ENCODE data around the gene COQ10B.
"Not testable (repeated sequence)": the region's sequence is repeated elsewhere in the genome, so short reads cannot be mapped to it uniquely, and the experiment has no call there.

The COQ10B gene

DNA sequence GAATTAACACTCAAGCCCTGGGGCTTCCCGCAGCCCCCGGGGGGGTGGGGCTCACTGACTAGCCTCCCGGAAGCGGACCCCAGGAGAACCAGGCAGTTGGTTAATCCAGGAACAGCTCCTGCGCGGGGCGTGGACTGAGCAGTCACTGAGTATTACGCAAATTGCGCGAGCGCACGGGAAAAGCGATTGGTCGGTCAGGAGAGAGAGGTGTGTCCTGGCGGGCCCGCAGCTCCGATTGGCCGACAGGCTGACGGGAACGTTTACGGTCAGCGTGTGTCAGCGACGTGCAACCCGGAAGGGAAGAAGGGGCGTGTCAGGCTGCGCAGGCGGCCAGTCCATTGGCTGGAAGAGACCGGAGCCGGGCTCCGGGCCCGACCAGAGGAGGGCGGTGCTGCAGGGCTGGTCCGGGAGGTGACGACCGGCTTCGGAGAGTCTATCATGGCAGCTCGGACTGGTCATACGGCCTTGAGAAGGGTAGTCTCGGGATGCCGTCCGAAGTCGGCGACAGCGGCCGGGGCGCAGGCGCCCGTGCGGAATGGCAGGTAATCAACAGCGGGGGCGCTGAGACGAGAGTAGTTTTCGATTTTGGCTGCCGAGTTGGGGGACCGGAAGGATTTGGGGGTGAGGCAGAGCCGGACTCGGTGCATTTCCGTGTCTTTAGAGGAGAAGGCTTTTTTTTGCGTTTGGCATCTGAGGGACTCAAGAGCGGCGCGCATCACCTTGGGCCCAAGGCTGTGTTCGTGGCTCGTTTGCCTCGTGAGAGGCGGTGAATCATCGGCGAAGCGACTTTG lies at the start of gene COQ10B:
Gene COQ10B (plus strand): TSS at position 430 of the 791 bp plus-strand sequence. CDS start 9 bp downstream, at position 439.
- DNase-seq, result peak; percentile 96 to 97

DNA sequence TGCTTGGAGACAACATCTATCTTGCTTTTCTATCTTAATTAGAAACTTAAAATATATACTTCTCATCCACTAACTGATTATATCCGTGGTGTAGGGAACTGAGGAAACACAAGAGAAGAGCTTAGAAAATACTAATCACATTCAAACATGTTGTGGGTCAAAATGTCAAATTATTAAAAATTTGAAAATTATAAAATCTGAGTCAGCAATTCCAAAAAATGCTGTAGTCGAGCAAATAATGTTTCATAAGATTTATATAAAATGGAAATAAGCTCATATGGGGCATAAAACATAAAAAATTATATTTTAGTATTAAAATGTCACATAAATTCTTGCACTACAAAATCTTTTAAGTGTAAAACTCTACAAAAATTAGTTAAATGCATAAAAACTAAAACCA lies 47.8 kb upstream of the COQ10B start:
- DNase-seq, result no peak

DNA sequence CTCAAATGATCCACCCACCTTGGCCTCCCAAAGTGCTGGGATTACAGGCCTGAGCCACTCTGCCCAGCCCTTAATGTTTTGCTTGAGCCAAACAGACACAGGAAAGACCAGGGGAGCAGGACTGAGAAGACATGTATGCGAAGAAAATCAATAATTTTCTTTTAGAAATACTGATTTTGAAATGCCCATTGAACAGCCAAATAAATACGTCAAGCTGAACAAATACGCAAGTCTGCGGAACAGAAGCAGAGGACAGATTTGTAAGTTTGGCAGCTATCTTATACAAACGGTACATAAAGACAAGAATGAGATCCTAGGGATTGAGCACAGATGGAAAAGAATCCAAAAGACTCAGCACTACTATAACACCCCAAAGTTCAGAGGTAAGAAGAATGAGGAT lies 39.3 kb upstream of the COQ10B start:
- DNase-seq, result no peak

GRCh38 chr2:197414515-197414914 lies 38.8 kb upstream of the COQ10B start:
- DNase-seq, result no peak

DNA sequence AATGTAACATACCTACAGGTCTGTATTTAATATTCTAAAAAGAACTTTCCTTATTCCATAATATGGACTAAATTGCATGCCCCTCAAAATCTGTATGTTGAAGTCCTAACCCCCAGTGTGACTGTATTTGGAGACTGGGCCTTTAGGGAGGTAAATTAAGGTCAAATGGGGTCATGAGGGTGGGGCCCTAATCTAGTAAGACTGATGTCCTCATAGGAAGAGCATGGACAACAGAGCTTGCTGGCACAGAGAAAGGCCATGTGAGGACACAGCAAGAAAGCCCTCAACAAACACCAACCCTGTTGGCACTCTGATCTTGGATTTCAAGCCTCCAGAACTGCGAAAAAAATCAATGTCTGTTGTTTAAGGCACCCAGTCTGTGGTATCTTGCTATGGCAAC lies 37.1 kb upstream of the COQ10B start:
- no peak for DNase-seq

DNA sequence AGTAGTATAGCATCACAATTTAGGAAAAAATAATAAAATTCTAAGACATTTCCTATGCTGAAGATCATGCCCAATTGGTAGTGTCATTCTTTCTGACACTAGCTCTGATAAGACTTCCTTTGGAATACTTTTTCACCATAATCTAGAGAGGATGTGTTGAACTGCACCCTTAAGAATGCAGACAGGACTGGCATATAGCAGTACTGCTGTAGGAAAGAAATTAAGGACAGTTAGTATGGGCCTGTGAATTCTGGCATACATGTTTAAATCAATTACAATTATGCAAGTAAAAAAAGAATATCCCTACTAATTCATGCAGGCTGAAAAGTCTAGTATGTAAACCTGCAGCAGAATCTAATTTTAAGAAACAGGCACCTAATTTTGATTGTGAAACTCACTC lies 33.9 kb upstream of the COQ10B start:
- no peak for DNase-seq

DNA sequence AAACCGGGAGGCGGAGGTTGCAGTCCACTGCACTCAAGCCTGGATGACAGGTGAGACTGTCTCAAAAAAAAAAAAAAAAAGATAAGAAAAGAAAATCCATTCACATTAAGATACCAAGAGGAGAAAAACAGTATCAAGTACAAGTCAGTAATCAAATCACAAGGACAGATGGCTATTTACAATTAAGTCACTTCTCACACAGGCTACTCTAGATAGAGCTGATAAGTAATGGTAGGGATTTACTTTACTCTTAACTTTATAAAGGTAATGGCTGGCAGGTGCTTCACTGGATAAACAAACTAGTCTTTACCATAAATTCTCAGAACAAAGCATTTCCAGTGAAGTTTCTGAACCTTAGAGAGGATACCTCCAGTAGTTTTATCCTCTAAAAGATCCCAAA lies 30.0 kb upstream of the COQ10B start:
- no peak for DNase-seq

DNA sequence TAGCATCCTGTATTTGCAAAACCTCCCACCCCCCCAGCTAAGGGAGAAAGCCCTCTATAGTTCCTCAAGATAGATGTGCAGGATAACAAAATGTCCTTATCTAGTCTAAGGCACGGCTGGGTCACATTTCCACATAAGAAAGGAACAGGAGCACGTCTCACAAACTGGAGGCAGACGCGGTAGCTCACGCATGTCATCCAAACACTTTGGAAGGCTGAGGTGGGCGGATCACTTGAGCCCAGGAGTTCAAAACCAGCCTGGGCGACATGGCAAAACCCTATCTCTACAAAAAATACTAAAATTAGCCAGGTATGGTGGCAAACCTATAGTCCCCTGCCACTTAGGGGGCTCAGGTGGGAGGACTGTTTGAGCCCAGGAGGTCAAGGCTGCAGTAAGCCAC lies 27.8 kb upstream of the COQ10B start:
- DNase-seq, result no peak

DNA sequence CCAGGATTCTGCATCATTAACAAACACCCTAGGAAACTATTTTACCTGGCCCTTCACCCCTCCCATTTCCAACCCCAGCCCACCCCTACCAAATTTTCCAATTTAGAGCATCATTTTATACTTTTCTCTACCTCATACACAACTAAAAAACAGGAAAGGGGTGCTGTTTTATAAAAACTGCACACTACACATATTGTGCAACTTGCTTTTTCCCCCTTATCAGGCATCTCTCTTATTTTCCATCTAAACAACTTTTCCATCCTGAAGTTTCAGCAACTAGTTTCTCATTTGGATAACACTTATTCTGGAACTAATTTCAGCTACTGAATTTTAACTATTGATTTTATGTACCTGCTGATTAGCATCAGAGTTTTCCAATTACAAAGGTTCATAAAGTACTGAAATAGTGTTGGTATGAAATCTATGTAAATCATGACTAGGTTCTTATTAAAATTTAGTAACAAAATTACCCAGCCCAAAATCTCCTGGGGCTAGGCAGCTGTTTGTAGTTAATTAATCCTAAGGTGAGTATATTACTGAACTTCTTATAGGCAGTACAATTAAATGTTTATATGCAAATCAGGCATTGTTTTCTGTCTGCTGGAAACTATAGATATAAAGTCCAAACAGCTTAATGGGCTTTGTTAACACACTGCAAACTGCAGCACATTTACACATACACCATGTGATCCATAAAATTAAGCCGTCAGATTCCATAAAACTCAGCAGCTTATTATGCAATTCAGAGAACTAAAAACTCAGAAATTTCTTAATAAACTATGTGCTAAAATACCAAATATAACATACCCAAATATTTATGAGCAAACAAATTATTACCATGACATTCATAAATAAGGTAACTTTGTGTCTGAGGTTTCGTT lies 26.4 kb upstream of the COQ10B start:
- DNase-seq, result no peak

DNA sequence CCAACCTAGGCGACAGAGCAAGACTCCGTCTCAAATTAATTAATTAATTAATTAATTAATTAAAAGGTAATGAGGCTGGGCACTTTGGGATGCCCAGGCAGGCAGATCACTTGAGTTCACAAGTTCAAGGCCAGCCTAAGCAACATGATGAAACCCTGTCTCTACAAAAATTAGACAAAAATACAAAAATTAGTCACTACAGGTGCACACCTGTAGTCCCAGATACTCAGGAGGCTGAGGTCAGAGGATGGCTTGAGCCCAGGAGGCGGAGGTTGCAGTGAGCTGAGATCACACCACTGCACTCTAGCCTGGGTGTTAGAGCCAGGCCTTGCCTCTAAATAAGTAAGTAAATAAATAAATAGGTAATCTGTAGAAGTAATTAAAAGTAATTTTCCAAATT lies 25.4 kb upstream of the COQ10B start:
- DNase-seq, result no peak

- DNase-seq, result no peak
Measured at GRCh38 chr2:197431858-197432257, 21.5 kb upstream of the COQ10B start.

GRCh38 chr2:197432527-197432926 lies 20.8 kb upstream of the COQ10B start:
- not testable (repeated sequence) for DNase-seq

DNA sequence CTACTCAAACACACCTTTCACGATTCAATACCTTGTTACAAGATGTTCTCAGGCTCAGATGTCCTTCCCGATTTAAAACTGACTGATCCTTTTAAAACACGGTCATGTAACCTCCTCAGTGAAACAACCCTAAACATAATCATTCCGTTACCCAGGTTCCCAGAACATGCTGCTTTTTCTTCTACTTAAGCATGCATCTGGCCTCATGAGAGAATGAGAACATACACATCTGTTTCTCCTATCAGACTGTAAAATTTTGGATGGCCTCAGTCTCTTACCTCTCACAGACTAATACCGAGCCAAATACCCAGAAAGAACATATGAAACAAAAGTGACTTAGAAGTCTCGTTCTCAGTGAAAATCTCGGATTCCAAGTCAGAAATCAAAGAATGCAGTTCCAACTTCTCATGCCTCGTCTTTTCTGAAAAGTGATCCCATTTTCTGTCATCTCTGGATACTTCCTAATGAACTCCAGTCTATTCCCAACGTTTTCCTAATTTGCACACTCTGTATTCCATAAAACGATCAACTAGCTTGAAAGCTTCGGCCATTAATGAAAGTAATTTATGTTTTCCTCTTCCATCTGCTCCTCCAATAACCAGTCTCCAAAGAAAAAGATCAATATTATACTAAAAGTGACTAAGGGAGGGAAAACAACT lies 19.4 kb upstream of the COQ10B start:
- no peak for DNase-seq

GRCh38 chr2:197434541-197435513 lies 18.5 kb upstream of the COQ10B start, which contains the start of gene SF3B1:
SF3B1 (minus strand) TSS chr2:197435028; CDS start chr2:197434999, 29 bp downstream.
- peak; percentile 99 for DNase-seq

DNA sequence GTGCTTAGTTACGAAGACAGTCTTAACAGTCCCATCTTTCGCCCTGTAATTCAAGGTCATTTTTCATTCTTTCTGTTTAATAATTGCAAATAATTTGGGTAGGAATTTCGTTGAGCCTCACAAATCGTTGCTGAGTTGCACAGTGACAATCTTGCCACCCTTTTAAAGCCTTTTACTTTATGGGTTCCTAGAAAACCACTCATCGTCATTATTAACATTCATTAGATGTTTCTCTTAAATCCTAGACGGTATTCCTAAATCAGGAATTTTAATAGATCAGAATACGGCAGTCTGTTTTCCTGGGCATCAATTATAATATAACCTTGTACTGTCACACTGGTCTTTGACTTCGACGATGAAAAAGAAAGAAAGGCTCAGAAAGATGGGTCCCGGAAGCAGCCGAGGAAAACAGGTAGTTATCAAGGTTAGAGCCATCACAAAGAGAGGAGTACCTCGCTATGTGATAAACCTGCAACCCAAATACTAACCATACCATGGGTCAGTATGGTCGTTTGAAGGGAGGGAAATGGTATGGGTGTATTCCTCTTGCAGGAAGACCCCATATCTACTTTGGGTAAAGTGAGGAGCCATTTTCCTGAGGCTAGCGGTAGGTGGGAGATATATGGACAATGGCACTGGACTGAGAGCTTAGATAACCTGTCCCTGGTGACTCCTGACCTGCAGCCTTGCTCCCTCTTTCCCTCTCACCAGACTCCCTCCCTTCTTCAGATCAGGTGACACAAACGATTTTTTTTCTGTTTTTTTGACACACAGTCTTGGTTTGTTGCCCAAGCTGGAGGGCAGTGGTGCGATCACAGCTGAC lies 17.5 kb upstream of the COQ10B start:
- DNase-seq, result no peak

DNA sequence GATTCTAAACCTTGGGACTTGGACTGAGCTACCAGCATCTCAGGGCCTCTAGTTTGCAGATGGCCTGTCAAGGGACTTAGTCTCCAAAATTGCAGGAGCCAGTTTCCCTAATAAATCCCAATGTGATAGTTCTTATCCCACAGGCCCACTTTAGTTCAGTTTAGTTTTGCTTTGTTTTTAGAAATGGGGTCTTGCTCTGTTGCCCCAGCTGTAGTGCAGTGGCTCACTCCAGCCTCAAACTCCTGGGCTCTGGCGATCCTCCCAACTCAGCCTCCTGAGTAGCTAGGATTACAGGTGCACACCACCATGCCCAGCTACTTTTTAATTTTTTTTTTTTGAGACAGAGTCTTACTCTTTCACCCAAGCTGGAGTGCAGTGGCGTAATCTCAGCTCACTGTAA lies 16.0 kb upstream of the COQ10B start:
- DNase-seq, result no peak

GRCh38 chr2:197442857-197443256 lies 10.5 kb upstream of the COQ10B start:
- no peak for DNase-seq

- no peak for DNase-seq
Measured at GRCh38 chr2:197445746-197446145, 7.6 kb upstream of the COQ10B start.

GRCh38 chr2:197446844-197447243 lies 6.5 kb upstream of the COQ10B start:
- DNase-seq, result no peak

DNA sequence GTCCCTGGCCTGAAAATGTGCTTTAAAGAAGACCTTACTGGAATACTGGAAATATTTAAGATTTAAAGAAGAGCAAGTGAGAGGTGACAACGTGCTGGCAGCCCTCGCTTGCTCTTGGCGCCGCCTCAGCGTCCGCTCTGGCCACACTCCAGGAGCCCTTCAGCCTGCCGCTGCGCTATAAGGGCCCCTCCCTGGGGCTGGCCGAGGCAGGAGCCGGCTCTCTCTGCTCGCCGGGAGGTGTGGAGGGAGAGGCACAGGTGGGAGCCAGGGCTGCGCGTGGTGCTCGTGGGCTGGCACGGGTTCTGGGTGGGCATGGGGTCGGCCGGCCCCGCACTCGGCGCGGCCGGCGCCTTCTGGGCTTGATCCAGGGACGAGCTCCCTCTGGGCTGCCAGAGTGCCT lies 2.9 kb upstream of the COQ10B start:
- no peak for DNase-seq

DNA sequence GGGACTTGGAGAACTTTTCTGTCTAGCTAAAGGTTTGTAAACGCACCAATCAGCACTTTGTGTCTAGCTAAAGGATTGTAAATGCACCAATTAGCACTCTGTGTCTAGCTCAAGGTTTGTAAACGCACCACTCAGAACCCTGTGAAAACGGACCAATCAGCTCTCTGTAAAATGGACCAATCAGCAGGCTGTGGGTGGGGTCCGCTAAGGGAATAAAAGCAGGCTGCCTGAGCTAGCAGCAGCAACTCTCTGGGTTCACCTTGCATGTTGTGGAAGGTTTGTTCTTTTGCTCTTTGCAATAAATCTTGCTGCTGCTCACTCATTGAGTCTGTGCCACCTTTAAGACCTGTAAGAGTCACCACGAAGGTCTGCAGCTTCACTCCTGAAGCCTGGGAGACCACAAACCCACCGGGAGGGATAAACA lies 2.4 kb upstream of the COQ10B start:
- not testable (repeated sequence) for DNase-seq
